Peyer's patch (tissue), 4 donors: ENCODE measurements around the gene GPX5.

ENCODE experiments used
- POLR2A ChIP-seq, 2 donors: fragments of 450-650 bp; IDR thresholded peaks; one replicate each; pipeline ENCODE4 v1.5.1; 2017; ENCODE audit warnings: antibody characterized with exemption in 2 of 2, mild to moderate bottlenecking in 2 of 2, moderate library complexity in 2 of 2
- TF ChIP-seq, protein P1 (sequence below), 6 experiments: fragments of 450-650 bp in 4 of 6; fragments of 200-600 bp in 2 of 6; sonication (generic) in 1 of 6; IDR thresholded peaks; one replicate each; pipeline ENCODE4 v1.5.1; 2017 to 2019; ENCODE audit warnings: antibody characterized with exemption in 6 of 6, mild to moderate bottlenecking in 3 of 6, moderate library complexity in 1 of 6

DNA sequence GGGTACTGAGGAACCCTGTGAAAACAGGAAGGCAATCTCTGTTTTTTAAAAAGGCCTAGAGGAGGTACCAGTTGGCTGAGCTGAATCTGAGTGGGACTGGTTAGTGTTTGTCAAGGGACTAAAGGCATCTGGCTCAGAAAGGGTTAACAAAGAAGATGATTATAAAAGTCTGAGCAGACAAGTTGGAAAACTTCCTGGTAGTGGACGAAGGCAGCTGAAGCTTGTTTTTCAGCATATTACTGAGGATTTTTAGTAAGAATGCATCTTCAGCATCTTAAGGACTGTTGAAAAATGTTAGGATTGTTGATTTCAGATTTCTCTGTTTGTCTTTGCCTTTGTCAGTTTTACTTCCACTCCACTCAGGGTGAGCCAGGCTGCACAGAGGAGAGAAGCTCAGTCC, 5.1 kb downstream of the GPX5 start:
- TF ChIP-seq, protein P1, sequence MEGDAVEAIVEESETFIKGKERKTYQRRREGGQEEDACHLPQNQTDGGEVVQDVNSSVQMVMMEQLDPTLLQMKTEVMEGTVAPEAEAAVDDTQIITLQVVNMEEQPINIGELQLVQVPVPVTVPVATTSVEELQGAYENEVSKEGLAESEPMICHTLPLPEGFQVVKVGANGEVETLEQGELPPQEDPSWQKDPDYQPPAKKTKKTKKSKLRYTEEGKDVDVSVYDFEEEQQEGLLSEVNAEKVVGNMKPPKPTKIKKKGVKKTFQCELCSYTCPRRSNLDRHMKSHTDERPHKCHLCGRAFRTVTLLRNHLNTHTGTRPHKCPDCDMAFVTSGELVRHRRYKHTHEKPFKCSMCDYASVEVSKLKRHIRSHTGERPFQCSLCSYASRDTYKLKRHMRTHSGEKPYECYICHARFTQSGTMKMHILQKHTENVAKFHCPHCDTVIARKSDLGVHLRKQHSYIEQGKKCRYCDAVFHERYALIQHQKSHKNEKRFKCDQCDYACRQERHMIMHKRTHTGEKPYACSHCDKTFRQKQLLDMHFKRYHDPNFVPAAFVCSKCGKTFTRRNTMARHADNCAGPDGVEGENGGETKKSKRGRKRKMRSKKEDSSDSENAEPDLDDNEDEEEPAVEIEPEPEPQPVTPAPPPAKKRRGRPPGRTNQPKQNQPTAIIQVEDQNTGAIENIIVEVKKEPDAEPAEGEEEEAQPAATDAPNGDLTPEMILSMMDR (IDR thresholded peaks at IDR 0.05) = no peak
- no peak for TF ChIP-seq POLR2A (IDR thresholded peaks at IDR 0.05)
